HFFc6 (cell line): ENCODE data around the gene RB1. TPM values are rescaled to one million over a fixed set of nuclear protein-coding genes. Genes with fewer than 3 reads are reported as not detected.

Source experiments
- DNase-seq: peaks from one replicate; pipeline ENCODE4 v3.0.0-alpha.2; 2018
- H3K27ac Mint-ChIP-seq: 2 replicates; pipeline ENCODE4 v1.8.0; 2020; ENCODE audit warnings: mild to moderate bottlenecking, mixed read lengths
- H3K27me3 Mint-ChIP-seq: 2 replicates; pipeline ENCODE4 v1.8.0; 2021; ENCODE audit warnings: mild to moderate bottlenecking, moderate library complexity, mixed read lengths; ENCODE audit not compliant: insufficient read depth
- H3K36me3 Mint-ChIP-seq: 2 replicates; pipeline ENCODE4 v1.8.0; 2021; ENCODE audit warnings: low read depth, mixed read lengths
- H3K4me1 Mint-ChIP-seq: 2 replicates; pipeline ENCODE4 v1.8.0; 2020; ENCODE audit warnings: low read depth, mixed read lengths
- H3K4me3 Mint-ChIP-seq: 2 replicates; pipeline ENCODE4 v1.8.0; 2020; ENCODE audit warnings: mild to moderate bottlenecking, moderate library complexity, mixed read lengths
- H3K9me3 Mint-ChIP-seq: 2 replicates; pipeline ENCODE4 v1.8.0; 2020; ENCODE audit warnings: mild to moderate bottlenecking, mixed read lengths
- CTCF ChIP-seq: fragments of 200-600 bp; sonication (generic); IDR thresholded peaks from 2 replicates; pipeline ENCODE4 v1.5.0; 2021; ENCODE audit warnings: antibody characterized with exemption, mild to moderate bottlenecking
- total RNA-seq, 6 experiments: library from RNA; stranded (reverse); fragmentation: NEBNext Ultra II Directional; extraction: Animal tissue kit (Norgen Biotek cat#: 25700); gene quantifications; 2 replicates in 1 of 6; 3 replicates in 5 of 6; pipeline ENCODE4 v1.2.3, GENCODE V29; 2021

RB1 gene
- total RNA-seq, 6 experiments from 2014 or later, result 39.2 to 50.4 (median 43.0) TPM

GRCh38 chr13:48502601-48503319 is 199.2 kb downstream of the RB1 start:
- TF ChIP-seq CTCF, result no peak
- no peak overlapping the region for H3K27ac Mint-ChIP-seq
- no peaks in the 10 kb centered on the region for H3K9me3 Mint-ChIP-seq
- no peak overlapping the region for H3K4me3 Mint-ChIP-seq
- no peaks in the 10 kb centered on the region; the same call in 1 of the 2 replicates for H3K36me3 Mint-ChIP-seq
- no peak for DNase-seq
- H3K27me3 Mint-ChIP-seq, result no peaks in the 10 kb centered on the region; the same call in none of the 2 replicates
- peaks cover 36% of the 10 kb centered on the region for H3K4me1 Mint-ChIP-seq

DNA sequence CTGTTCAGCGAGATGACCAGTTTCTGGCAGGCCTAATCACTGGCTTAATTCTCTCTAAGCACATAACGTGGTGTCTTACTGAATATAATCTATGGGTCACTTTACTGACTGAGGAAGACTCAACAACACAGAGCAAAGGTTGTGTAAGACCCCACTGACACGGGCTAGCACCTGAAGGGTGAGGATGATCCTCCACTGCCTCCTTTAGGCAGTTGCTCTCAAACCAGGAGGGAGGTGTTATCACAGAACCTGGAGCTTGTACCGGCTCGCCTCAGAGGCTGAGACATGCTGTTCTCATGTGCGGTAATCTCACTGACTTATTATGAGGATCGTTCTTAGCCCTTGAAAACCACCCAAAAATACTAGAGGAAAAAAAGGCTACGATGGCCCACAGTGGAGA is 201.1 kb downstream of the RB1 start:
- TF ChIP-seq CTCF, result no peak
- no peaks in the 10 kb centered on the region; the same call in none of the 2 replicates for H3K27me3 Mint-ChIP-seq
- no peak for DNase-seq
- no peaks in the 10 kb centered on the region for H3K9me3 Mint-ChIP-seq
- H3K4me1 Mint-ChIP-seq, result peaks cover 24% of the 10 kb centered on the region
- H3K4me3 Mint-ChIP-seq, result no peak overlapping the region
- no peak overlapping the region for H3K27ac Mint-ChIP-seq
- no peaks in the 10 kb centered on the region; the same call in 1 of the 2 replicates for H3K36me3 Mint-ChIP-seq

- no peak overlapping the region for H3K4me3 Mint-ChIP-seq
- H3K9me3 Mint-ChIP-seq, result no peaks in the 10 kb centered on the region
- no peaks in the 10 kb centered on the region; the same call in 1 of the 2 replicates for H3K36me3 Mint-ChIP-seq
- H3K4me1 Mint-ChIP-seq, result peaks cover 20% of the 10 kb centered on the region
- H3K27me3 Mint-ChIP-seq, result no peaks in the 10 kb centered on the region; the same call in none of the 2 replicates
- DNase-seq, result no peak
- TF ChIP-seq CTCF, result no peak
- no peak overlapping the region for H3K27ac Mint-ChIP-seq
These were observed 201.5 kb downstream of the RB1 start for GRCh38 chr13:48505012-48505411.

DNA sequence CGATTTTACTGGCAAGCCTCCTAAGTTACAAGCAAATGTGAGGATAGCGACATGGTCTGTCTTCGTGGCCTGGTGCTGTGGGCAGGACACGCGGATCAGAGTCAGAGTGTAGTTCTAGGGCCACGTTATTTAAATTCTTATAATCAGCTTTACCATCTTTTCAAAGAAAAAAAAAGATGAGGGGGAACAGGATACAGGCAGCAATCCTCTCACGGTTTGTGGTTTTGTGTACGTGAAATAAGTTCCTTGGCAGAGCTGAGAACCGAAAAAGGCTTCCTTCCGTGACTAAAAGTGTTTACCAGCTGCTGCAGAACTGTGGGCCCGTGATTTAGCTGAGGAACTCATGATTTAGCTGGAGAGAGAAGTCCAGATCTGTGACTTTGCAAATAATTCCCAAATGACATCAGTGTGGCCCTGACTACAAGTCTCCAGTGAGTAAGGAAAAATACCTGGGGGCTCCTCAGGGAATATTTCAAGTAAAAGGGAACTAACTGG is 202.1 kb downstream of the RB1 start:
- no peaks in the 10 kb centered on the region; the same call in none of the 2 replicates for H3K27me3 Mint-ChIP-seq
- H3K4me1 Mint-ChIP-seq, result peaks cover 14% of the 10 kb centered on the region
- DNase-seq, result peak; percentile 21

DNA sequence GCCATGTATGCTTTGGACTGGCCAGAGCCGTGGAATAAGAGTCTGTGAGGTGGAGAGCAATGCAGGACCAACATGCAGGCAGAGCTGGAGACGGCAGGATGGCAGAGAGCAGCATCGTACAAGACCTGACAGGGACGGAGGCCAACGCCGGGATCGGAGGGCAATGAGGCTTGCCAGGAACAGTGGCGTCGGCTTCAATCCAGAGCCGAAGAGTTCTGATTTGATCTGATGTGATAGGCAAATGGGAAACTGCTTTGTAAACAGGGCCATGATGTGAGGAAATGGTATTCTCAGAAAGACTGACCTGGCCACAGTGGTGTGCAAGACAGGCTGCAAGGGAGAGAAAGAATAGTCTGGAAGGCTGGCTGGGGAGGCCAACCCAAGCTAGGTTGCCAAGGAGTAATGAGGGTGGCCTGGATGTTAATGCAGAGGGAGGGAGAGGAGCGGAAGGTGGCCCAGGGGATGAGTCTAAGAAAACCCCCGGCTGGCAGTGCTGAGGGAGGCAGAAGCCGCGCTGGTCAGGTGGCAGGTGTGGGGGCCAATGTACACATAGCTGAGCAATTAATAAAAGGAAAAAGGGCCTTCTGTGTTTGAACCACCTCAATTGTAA is 202.6 kb downstream of the RB1 start:
- no peak for TF ChIP-seq CTCF
- Mint-ChIP-seq H3K9me3 (no peaks in the 10 kb centered on the region), H3K4me3 (no peak overlapping the region; the same call in 1 of the 2 replicates), H3K36me3 (no peaks in the 10 kb centered on the region; the same call in 1 of the 2 replicates), H3K4me1 (peaks cover 8% of the 10 kb centered on the region), H3K27me3 (no peaks in the 10 kb centered on the region; the same call in none of the 2 replicates), H3K27ac (peak overlapping the region; percentile 68; the same call in 1 of the 2 replicates)
- DNase-seq, result no peak

More for the DNA sequence above, 202.1 kb downstream of the RB1 start:
- TF ChIP-seq CTCF, result no peak
- H3K36me3 Mint-ChIP-seq, result no peaks in the 10 kb centered on the region; the same call in 1 of the 2 replicates
- H3K4me3 Mint-ChIP-seq, result no peak overlapping the region; the same call in 1 of the 2 replicates
- peak overlapping the region; percentile 68; the same call in 1 of the 2 replicates for H3K27ac Mint-ChIP-seq
- H3K9me3 Mint-ChIP-seq, result no peaks in the 10 kb centered on the region
